HepG2 (cell line): ENCODE results near the gene BZW1. TPM values are rescaled to one million over a fixed set of nuclear protein-coding genes. Genes with fewer than 3 reads are reported as not detected.

Source experiments
- CHD2 ChIP-seq: IDR thresholded peaks from 2 replicates; pipeline ENCODE4 v1.6.1; 2011; ENCODE audit warnings: low read depth, low read length, improper control_type of control experiment
- EZH2 ChIP-seq: conservative IDR thresholded peaks from 2 replicates; pipeline ENCODE4 v1.6.1; 2012; ENCODE audit warnings: mild to moderate bottlenecking, low read depth, low read length, moderate library complexity
- HNF4G ChIP-seq, 2 experiments: sonication (generic) in 1 of 2; formaldehyde crosslinking in 1 of 2; IDR thresholded peaks; 2 replicates each; pipeline versions ENCODE4 v1.4.0 to v1.6.1; 2011 to 2020; ENCODE audit warnings: borderline replicate concordance in 2 of 2, low read depth in 2 of 2, mild to moderate bottlenecking in 2 of 2, low read length in 1 of 2, missing genetic modification reagents in 1 of 2, moderate library complexity in 1 of 2
- KAT7 ChIP-seq: IDR thresholded peaks from 2 replicates; pipeline ENCODE4 v1.6.1; 2018; ENCODE audit warnings: borderline replicate concordance, missing compliant biosample characterization
- NCOA5 ChIP-seq: sonication (generic); formaldehyde crosslinking; IDR thresholded peaks from 2 replicates; pipeline ENCODE4 v1.4.0; 2020; ENCODE audit warnings: missing genetic modification reagents
- NPAS2 ChIP-seq: sonication (generic); formaldehyde crosslinking; IDR thresholded peaks from 2 replicates; pipeline ENCODE4 v1.8.0; 2022; ENCODE audit warnings: mild to moderate bottlenecking, missing genetic modification reagents, borderline replicate concordance
- PAF1 ChIP-seq: IDR thresholded peaks from 2 replicates; pipeline ENCODE4 v1.6.1; 2016; ENCODE audit warnings: missing genetic modification reagents, missing compliant biosample characterization
- SALL1 ChIP-seq: sonication (generic); formaldehyde crosslinking; IDR thresholded peaks from 2 replicates; pipeline ENCODE4 v1.8.0; 2022; ENCODE audit warnings: mild to moderate bottlenecking, missing genetic modification reagents
- U2AF2 ChIP-seq: fragments of 200-400 bp; formaldehyde crosslinking; IDR thresholded peaks from 2 replicates; pipeline ENCODE4 v1.6.1; 2017; ENCODE audit warnings: low read depth, mild to moderate bottlenecking, low read length
- ZKSCAN1 ChIP-seq: fragments of 150-350 bp; IDR thresholded peaks from 2 replicates; pipeline ENCODE4 v1.6.1; 2014; ENCODE audit warnings: low read length
- ZNF143 ChIP-seq: sonication (generic); formaldehyde crosslinking; IDR thresholded peaks from 2 replicates; pipeline ENCODE4 v1.4.0; 2020; ENCODE audit warnings: missing genetic modification reagents
- ZNF256 ChIP-seq: sonication (generic); formaldehyde crosslinking; conservative IDR thresholded peaks from 2 replicates; pipeline ENCODE4 v1.4.0; 2020; ENCODE audit warnings: missing genetic modification reagents
- ZNF317 ChIP-seq: sonication (generic); formaldehyde crosslinking; IDR thresholded peaks from 2 replicates; pipeline ENCODE4 v1.5.0; 2020; ENCODE audit warnings: mild to moderate bottlenecking, missing genetic modification reagents
- ZNF652 ChIP-seq: IDR thresholded peaks from 2 replicates; pipeline ENCODE4 v1.6.1; 2016; ENCODE audit warnings: low read depth, borderline replicate concordance
- ZNF737 ChIP-seq: sonication (generic); formaldehyde crosslinking; IDR thresholded peaks from 2 replicates; pipeline ENCODE4 v1.5.0; 2020; ENCODE audit warnings: missing genetic modification reagents, mild to moderate bottlenecking, borderline replicate concordance
- polyA plus RNA-seq, 8 experiments: library from polyadenylated mRNA; depleted of rRNA in 3 of 8; stranded (reverse) in 7 of 8; unstranded in 1 of 8; fragments of >200 nt; fragmentation: Illumina TruSeq in 4 of 8; extraction: Trizol in 4 of 8; gene quantifications; 2 replicates each; pipeline versions ENCODE4 v1.2.1 to v1.2.3, GENCODE V29; 2011 to 2016; ENCODE audit warnings: low read depth in 4 of 8, missing spikeins in 1 of 8, mixed read lengths in 1 of 8; ENCODE audit not compliant: insufficient read depth in 1 of 8
- total RNA-seq, 5 experiments: library from RNA; depleted of rRNA; stranded (reverse); fragments of >200 nt; fragmentation: Illumina TruSeq; extraction: Trizol; gene quantifications; 2 replicates each; pipeline ENCODE4 v1.2.3, GENCODE V29; 2016; ENCODE audit warnings: low read depth in 1 of 5
- TF ChIP-seq, protein P1 (sequence below): sonication (generic); formaldehyde crosslinking; IDR thresholded peaks from 2 replicates; pipeline ENCODE4 v1.8.1; 2023; ENCODE audit warnings: missing genetic modification reagents, mild to moderate bottlenecking, borderline replicate concordance
- TF ChIP-seq, protein P2 (sequence below): sonication (generic); formaldehyde crosslinking; conservative IDR thresholded peaks from 2 replicates; pipeline ENCODE4 v1.5.0; 2020; ENCODE audit warnings: missing genetic modification reagents
- TF ChIP-seq, protein P3 (sequence below), 2 experiments: sonication (generic) in 1 of 2; formaldehyde crosslinking in 1 of 2; IDR thresholded peaks; 2 replicates each; pipeline versions ENCODE4 v1.4.0 to v1.6.1; 2018 to 2020; ENCODE audit warnings: missing genetic modification reagents in 2 of 2, borderline replicate concordance in 1 of 2, low read depth in 1 of 2, mild to moderate bottlenecking in 1 of 2, missing biosample characterization in 1 of 2
- TF ChIP-seq, protein P4 (sequence below): IDR thresholded peaks from 2 replicates; pipeline ENCODE4 v1.6.1; 2016; ENCODE audit warnings: missing genetic modification reagents, missing compliant biosample characterization
- TF ChIP-seq, protein P5 (sequence below): sonication (generic); formaldehyde crosslinking; IDR thresholded peaks from 2 replicates; pipeline ENCODE4 v1.4.0; 2020; ENCODE audit warnings: missing genetic modification reagents
- TF ChIP-seq, protein P6 (sequence below): IDR thresholded peaks from 2 replicates; pipeline ENCODE4 v1.6.1; 2016; ENCODE audit warnings: missing compliant biosample characterization, missing genetic modification reagents, borderline replicate concordance

Gene BZW1
- total and polyA plus RNA-seq, 2 of the 13 experiments (the other 11 are each of a cell fraction or from before 2014, with no cell fraction given), result 106 to 384 TPM

DNA sequence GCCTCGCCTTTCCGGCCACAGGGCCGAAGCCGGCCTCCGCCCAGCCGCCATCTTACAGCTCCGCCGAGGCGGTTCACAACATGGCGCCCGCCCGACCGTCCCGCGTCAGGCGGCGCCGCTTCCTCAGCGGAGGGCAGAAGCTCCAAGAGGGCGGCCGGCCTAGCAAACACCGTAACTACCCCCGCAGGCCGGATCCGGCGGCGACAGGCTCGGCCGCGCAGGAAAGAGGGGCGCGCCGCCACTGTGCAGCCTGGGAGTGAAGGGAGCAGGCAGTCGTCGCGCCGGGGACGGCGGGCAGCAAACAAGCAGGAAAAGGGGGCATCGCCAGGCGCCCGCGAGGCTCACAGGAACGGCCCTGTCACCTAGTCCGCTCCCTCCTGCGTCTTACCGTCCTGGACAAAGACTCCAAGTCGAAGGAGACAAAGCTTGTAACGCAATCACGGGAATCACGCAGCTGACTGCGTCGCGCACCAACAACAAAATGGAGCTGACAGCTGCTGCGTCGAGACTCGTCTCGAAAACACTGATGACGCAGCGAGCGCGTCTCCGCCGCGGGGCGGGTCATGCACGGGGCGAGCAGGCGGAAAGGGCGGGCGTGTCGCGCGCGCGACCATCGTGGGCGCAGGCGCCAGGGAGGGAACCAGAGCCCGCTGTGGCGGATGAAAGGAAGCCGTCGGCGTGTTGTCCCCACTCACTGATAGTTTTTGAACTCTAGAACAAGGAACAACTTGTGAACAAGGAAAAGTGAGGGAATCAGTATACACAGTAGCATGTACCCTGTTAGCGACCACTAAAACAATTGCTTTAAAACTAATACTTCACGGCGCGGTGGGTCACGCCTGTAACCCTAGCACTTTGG, 52.7 kb downstream of the BZW1 start, which contains the start of gene CLK1 (continued):
- TF ChIP-seq, protein P1, sequence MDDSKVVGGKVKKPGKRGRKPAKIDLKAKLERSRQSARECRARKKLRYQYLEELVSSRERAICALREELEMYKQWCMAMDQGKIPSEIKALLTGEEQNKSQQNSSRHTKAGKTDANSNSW (CRISPR knock-in tag), result peak; percentile 99; the same call in 1 of the 2 replicates
- TF ChIP-seq SALL1 (peak; percentile 98), ZKSCAN1 (no peak), NPAS2 (no peak), ZNF652 (CRISPR knock-in tag) (no peak; the same call in 1 of the 2 replicates), CHD2 (peak; percentile 31; the same call in 1 of the 2 replicates), ZNF143 (CRISPR knock-in tag) (peak; percentile 64; the same call in 1 of the 2 replicates), ZNF256 (peak; percentile 95), EZH2 (no peak), PAF1 (CRISPR knock-in tag) (peak; percentile 42; the same call in 1 of the 2 replicates), NCOA5 (peak; percentile 89; the same call in 1 of the 2 replicates), ZNF737 (CRISPR knock-in tag) (peak; percentile 93; the same call in 1 of the 2 replicates), KAT7 (peak; percentile 94), HNF4G (IDR thresholded peaks at IDR 0.05; ENCODE audit: borderline replicate concordance, low read depth, low read length) (no peak), HNF4G (CRISPR knock-in tag; IDR thresholded peaks at IDR 0.05; ENCODE audit: borderline replicate concordance, low read depth) (peak; percentile 69; the same call in 1 of the 2 replicates), ZNF317 (CRISPR knock-in tag) (peak; percentile 91), U2AF2 (no peak)
- TF ChIP-seq, protein P2, sequence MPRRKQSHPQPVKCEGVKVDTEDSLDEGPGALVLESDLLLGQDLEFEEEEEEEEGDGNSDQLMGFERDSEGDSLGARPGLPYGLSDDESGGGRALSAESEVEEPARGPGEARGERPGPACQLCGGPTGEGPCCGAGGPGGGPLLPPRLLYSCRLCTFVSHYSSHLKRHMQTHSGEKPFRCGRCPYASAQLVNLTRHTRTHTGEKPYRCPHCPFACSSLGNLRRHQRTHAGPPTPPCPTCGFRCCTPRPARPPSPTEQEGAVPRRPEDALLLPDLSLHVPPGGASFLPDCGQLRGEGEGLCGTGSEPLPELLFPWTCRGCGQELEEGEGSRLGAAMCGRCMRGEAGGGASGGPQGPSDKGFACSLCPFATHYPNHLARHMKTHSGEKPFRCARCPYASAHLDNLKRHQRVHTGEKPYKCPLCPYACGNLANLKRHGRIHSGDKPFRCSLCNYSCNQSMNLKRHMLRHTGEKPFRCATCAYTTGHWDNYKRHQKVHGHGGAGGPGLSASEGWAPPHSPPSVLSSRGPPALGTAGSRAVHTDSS (CRISPR knock-in tag), result peak; percentile 70; the same call in 1 of the 2 replicates
- TF ChIP-seq, protein P3, sequence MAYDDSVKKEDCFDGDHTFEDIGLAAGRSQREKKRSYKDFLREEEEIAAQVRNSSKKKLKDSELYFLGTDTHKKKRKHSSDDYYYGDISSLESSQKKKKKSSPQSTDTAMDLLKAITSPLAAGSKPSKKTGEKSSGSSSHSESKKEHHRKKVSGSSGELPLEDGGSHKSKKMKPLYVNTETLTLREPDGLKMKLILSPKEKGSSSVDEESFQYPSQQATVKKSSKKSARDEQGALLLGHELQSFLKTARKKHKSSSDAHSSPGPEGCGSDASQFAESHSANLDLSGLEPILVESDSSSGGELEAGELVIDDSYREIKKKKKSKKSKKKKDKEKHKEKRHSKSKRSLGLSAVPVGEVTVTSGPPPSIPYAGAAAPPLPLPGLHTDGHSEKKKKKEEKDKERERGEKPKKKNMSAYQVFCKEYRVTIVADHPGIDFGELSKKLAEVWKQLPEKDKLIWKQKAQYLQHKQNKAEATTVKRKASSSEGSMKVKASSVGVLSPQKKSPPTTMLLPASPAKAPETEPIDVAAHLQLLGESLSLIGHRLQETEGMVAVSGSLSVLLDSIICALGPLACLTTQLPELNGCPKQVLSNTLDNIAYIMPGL (CRISPR knock-in tag; IDR thresholded peaks at IDR 0.05; ENCODE audit: borderline replicate concordance in 1 of 2, low read depth in 1 of 2), result peak; percentile 96 to 99
- TF ChIP-seq, protein P4, sequence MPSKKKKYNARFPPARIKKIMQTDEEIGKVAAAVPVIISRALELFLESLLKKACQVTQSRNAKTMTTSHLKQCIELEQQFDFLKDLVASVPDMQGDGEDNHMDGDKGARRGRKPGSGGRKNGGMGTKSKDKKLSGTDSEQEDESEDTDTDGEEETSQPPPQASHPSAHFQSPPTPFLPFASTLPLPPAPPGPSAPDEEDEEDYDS (CRISPR knock-in tag), result peak; percentile 99
- TF ChIP-seq, protein P5, sequence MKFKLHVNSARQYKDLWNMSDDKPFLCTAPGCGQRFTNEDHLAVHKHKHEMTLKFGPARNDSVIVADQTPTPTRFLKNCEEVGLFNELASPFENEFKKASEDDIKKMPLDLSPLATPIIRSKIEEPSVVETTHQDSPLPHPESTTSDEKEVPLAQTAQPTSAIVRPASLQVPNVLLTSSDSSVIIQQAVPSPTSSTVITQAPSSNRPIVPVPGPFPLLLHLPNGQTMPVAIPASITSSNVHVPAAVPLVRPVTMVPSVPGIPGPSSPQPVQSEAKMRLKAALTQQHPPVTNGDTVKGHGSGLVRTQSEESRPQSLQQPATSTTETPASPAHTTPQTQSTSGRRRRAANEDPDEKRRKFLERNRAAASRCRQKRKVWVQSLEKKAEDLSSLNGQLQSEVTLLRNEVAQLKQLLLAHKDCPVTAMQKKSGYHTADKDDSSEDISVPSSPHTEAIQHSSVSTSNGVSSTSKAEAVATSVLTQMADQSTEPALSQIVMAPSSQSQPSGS, result peak; percentile 95
- TF ChIP-seq, protein P6, sequence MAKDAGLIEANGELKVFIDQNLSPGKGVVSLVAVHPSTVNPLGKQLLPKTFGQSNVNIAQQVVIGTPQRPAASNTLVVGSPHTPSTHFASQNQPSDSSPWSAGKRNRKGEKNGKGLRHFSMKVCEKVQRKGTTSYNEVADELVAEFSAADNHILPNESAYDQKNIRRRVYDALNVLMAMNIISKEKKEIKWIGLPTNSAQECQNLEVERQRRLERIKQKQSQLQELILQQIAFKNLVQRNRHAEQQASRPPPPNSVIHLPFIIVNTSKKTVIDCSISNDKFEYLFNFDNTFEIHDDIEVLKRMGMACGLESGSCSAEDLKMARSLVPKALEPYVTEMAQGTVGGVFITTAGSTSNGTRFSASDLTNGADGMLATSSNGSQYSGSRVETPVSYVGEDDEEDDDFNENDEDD, result peak; percentile 97
